ENCODE measurements around the gene REEP6. TPM values are rescaled to one million over a fixed set of nuclear protein-coding genes. Genes with fewer than 3 reads are reported as not detected.
A peak's percentile ranks its signal among the peaks of the same experiment; 100 is the strongest.

The REEP6 gene
- total and polyA plus RNA-seq, 2 of the 8 experiments (the other 6 are each of a cell fraction or from before 2014, with no cell fraction given): 12.6 to 20.7 TPM

GRCh38 chr19:1507763-1508506, 17.0 kb downstream of the REEP6 start (continued):
- TF ChIP-seq ATF3 (IDR thresholded peaks at IDR 0.05; ENCODE audit: insufficient read depth, low read depth, low read length) (no peak), YY1 (IDR thresholded peaks at IDR 0.05; ENCODE audit: low read depth, low read length) (no peak), CBX5 (IDR thresholded peaks at IDR 0.05; ENCODE audit: low read depth, low read length) (no peak), CTBP2 (IDR thresholded peaks at IDR 0.05; ENCODE audit: borderline replicate concordance, insufficient read depth, insufficient read length, low read length) (no peak), RXRA (IDR thresholded peaks at IDR 0.05; ENCODE audit: insufficient read depth, low read depth, low read length) (no peak), NRF1 (IDR thresholded peaks at IDR 0.05; ENCODE audit: low read depth, low read length) (no peak), POLR2A (IDR thresholded peaks at IDR 0.05; ENCODE audit: control extremely low read depth in 1 of 2, low read depth in 2 of 2, low read length in 2 of 2) (no peak), JUND (IDR thresholded peaks at IDR 0.05; ENCODE audit: low read length) (no peak), JUN (IDR thresholded peaks at IDR 0.05; ENCODE audit: low read depth, low read length) (no peak), CTCF (IDR thresholded peaks at IDR 0.05; ENCODE audit: control extremely low read depth in 1 of 3, insufficient read depth in 1 of 3, low read depth in 1 of 3, low read length in 3 of 3) (no peak), FOSL1 (IDR thresholded peaks at IDR 0.05; ENCODE audit: insufficient read depth, low read depth, low read length) (no peak), SIN3A (conservative IDR thresholded peaks at IDR 0.05 in 1 of 2, IDR thresholded peaks at IDR 0.05 in 1 of 2; ENCODE audit: low read depth in 1 of 2, low read length in 2 of 2) (peak in 1 of 2 experiments; percentile 72; a peak in 2 of 4 replicates), BCL11A (IDR thresholded peaks at IDR 0.05; ENCODE audit: low read depth in 2 of 2, low read length in 2 of 2) (no peak), SUZ12 (IDR thresholded peaks at IDR 0.05; ENCODE audit: low read length) (no peak), SP2 (IDR thresholded peaks at IDR 0.05; ENCODE audit: low read length) (peak; percentile 80), CBX8 (IDR thresholded peaks at IDR 0.05; ENCODE audit: borderline replicate concordance, low read depth, low read length) (no peak), RBBP5 (IDR thresholded peaks at IDR 0.05; ENCODE audit: borderline replicate concordance, low read depth, low read length) (no peak), CHD2 (IDR thresholded peaks at IDR 0.05; ENCODE audit: low read length) (peak; percentile 85)

All from H1 (cell line).